Mesendoderm (in vitro differentiated cells): Measurements from ENCODE around the gene EPHB3.

Experiments used
- DNase-seq: peaks from one replicate; pipeline ENCODE4 v3.0.0; 2013
- H2AK5ac ChIP-seq: 2 replicates; pipeline ENCODE4 v1.6.1; 2013; ENCODE audit warnings: low read length, inconsistent platforms
- H2BK120ac ChIP-seq: 2 replicates; pipeline ENCODE4 v1.6.1; 2013; ENCODE audit warnings: low read depth, mild to moderate bottlenecking, low read length, moderate library complexity, mixed read lengths
- H2BK15ac ChIP-seq: replicated peaks from 2 replicates; pipeline ENCODE4 v1.6.1; 2013; ENCODE audit warnings: low read depth, mild to moderate bottlenecking, moderate library complexity
- H2BK5ac ChIP-seq: 2 replicates; pipeline ENCODE4 v1.6.1; 2013; ENCODE audit warnings: low read length, inconsistent platforms
- H3K18ac ChIP-seq: 2 replicates; pipeline ENCODE4 v1.6.1; 2013; ENCODE audit warnings: mild to moderate bottlenecking, low read length, mixed read lengths
- H3K23ac ChIP-seq: one replicate; pipeline ENCODE4 v1.6.1; 2013; ENCODE audit warnings: low read length
- H3K27ac ChIP-seq: 2 replicates; pipeline ENCODE4 v1.5.1; 2013; ENCODE audit warnings: low read depth, mild to moderate bottlenecking, inconsistent platforms, low read length, moderate library complexity
- H3K27me3 ChIP-seq: 2 replicates; pipeline ENCODE4 v1.6.1; 2013; ENCODE audit warnings: low read length, control low read depth, mild to moderate bottlenecking, inconsistent platforms; ENCODE audit not compliant: insufficient read depth, poor library complexity
- H3K36me3 ChIP-seq: 2 replicates; pipeline ENCODE4 v1.6.1; 2013; ENCODE audit warnings: low read length, inconsistent platforms; ENCODE audit not compliant: control insufficient read depth, insufficient read depth
- H3K4ac ChIP-seq: one replicate; pipeline ENCODE4 v1.6.1; 2013; ENCODE audit warnings: low read depth, mild to moderate bottlenecking, low read length, moderate library complexity
- H3K4me1 ChIP-seq: 2 replicates; pipeline ENCODE4 v1.6.1; 2013; ENCODE audit warnings: low read depth, low read length, inconsistent platforms; ENCODE audit not compliant: control insufficient read depth
- H3K4me2 ChIP-seq: 2 replicates; pipeline ENCODE4 v1.6.1; 2013; ENCODE audit warnings: low read length
- H3K4me3 ChIP-seq: 2 replicates; pipeline ENCODE4 v1.5.1; 2013; ENCODE audit warnings: mild to moderate bottlenecking, low read length
- H3K56ac ChIP-seq: one replicate; pipeline ENCODE4 v1.6.1; 2013; ENCODE audit warnings: low read length
- H3K79me1 ChIP-seq: 2 replicates; pipeline ENCODE4 v1.6.1; 2013; ENCODE audit warnings: low read length, inconsistent platforms
- H3K79me2 ChIP-seq: 2 replicates; pipeline ENCODE4 v1.6.1; 2013; ENCODE audit warnings: mild to moderate bottlenecking, low read length; ENCODE audit not compliant: control insufficient read depth, insufficient read depth
- H3K9ac ChIP-seq: 2 replicates; pipeline ENCODE4 v1.6.1; 2013; ENCODE audit warnings: low read length, inconsistent platforms
- H4K5ac ChIP-seq: one replicate; pipeline ENCODE4 v1.6.1; 2013; ENCODE audit warnings: low read length
- H4K8ac ChIP-seq: one replicate; pipeline ENCODE4 v1.6.1; 2013; ENCODE audit warnings: low read depth, mild to moderate bottlenecking, control low read depth, low read length, moderate library complexity
- WGBS: extraction: QIAGEN DNeasy Blood & Tissue Kit; methylation state at CpG from one replicate; pipeline ENCODE4 v1.1.7; 2013; ENCODE audit warnings: low lambda C conversion rate, missing lambda C conversion rate; ENCODE audit not compliant: insufficient coverage; ENCODE audit errors: extremely low coverage; 5-methylcytosine and 5-hydroxymethylcytosine counted together

Gene EPHB3

GRCh38 chr3:184602372-184603150 is 41.0 kb downstream of the EPHB3 start:
- Histone ChIP-seq H3K79me1 (no peaks in the 10 kb centered on the region), H3K9ac (peak overlapping the region; percentile 64), H3K36me3 (no peaks in the 10 kb centered on the region), H3K56ac (peak overlapping the region; percentile 81), H3K18ac (peak overlapping the region; percentile 91), H3K27ac (peak overlapping the region; percentile 16), H3K27me3 (no peaks in the 10 kb centered on the region), H3K79me2 (no peaks in the 10 kb centered on the region), H3K23ac (peak overlapping the region; percentile 75), H3K4me2 (peak overlapping the region; percentile 55), H2BK15ac (peak overlapping the region; percentile 60), H2AK5ac (peak overlapping the region; percentile 63), H3K4me1 (peaks cover 10% of the 10 kb centered on the region), H2BK120ac (peak overlapping the region; percentile 21), H4K8ac (no peak overlapping the region), H2BK5ac (peak overlapping the region; percentile 93), H3K4ac (peak overlapping the region; percentile 81), H3K4me3 (no peak overlapping the region), H4K5ac (no peak overlapping the region)
- no CpG with 5 or more reads among the region's 14 CpGs for WGBS
- peak; percentile 75 for DNase-seq

- Histone ChIP-seq H3K79me1 (no peaks in the 10 kb centered on the region), H3K27ac (peak overlapping the region; percentile 84), H3K23ac (peak overlapping the region; percentile 75), H2BK5ac (peak overlapping the region; percentile 93), H3K27me3 (no peaks in the 10 kb centered on the region), H3K18ac (peak overlapping the region; percentile 98), H3K4me2 (peak overlapping the region; percentile 68), H3K4me3 (no peak overlapping the region), H3K36me3 (no peaks in the 10 kb centered on the region), H3K79me2 (no peaks in the 10 kb centered on the region), H3K4me1 (peaks cover 12% of the 10 kb centered on the region), H2BK15ac (no peak overlapping the region), H4K8ac (no peak overlapping the region), H3K9ac (peak overlapping the region; percentile 82), H2AK5ac (peak overlapping the region; percentile 63), H4K5ac (no peak overlapping the region), H2BK120ac (peak overlapping the region; percentile 86), H3K4ac (peak overlapping the region; percentile 98), H3K56ac (peak overlapping the region; percentile 97)
- DNase-seq: peak; percentile 90
- no CpG with 5 or more reads among the region's 20 CpGs for WGBS
Observed at GRCh38 chr3:184603151-184604030, 41.8 kb downstream of the EPHB3 start.

- Histone ChIP-seq H2BK5ac (peak overlapping the region; percentile 77), H2AK5ac (no peak overlapping the region), H3K9ac (peak overlapping the region; percentile 82), H4K5ac (no peak overlapping the region), H3K27me3 (no peaks in the 10 kb centered on the region), H2BK15ac (no peak overlapping the region), H3K4me2 (peak overlapping the region; percentile 68), H3K79me1 (no peaks in the 10 kb centered on the region), H3K4me3 (no peak overlapping the region), H3K4ac (peak overlapping the region; percentile 98), H3K4me1 (peaks cover 14% of the 10 kb centered on the region), H3K18ac (peak overlapping the region; percentile 98), H3K56ac (peak overlapping the region; percentile 97), H4K8ac (peak overlapping the region; percentile 97), H3K23ac (peak overlapping the region; percentile 7), H3K27ac (peak overlapping the region; percentile 84), H2BK120ac (peak overlapping the region; percentile 86), H3K36me3 (no peaks in the 10 kb centered on the region), H3K79me2 (no peaks in the 10 kb centered on the region)
- peak; percentile 75 for DNase-seq
- WGBS: no CpG with 5 or more reads among the region's 56 CpGs
Observed at GRCh38 chr3:184604039-184604601, 42.5 kb downstream of the EPHB3 start.

DNA sequence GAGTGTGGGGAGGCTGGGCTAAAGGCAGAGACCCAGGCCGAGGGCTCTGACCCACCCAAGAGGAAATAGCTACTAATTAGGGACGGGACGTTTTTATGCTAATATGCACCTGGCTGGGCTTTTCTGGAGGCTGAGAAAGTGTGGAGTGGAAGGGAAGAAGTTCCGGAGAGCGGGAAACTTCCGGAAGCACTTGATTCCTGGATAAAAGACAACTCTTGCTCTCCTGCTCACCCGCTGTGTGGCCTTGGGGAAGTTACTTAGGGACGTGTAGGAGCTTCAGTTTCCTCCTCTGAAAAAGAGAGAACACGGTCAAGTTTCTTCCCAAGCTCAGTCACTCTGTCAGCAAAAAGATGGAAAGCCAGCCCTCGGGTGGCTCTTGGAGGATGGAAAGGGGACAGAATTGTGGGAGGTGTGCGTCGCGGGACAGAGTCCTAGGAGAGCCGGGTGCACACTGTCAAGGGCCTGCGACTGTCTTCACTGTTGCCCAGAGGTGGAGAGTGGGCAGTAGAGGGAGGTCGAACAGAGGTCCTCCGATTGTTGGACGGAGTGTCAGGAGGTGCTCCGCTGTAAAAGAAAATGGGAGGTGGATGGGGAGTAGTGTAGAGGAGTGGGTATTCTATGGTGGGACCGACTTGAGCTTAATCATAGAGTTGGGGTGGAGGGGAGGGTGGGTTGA is 43.2 kb downstream of the EPHB3 start:
- peak overlapping the region; percentile 18 for H2BK5ac ChIP-seq
- no peak overlapping the region for H3K4me3 ChIP-seq
- peak overlapping the region; percentile 97 for H3K56ac ChIP-seq
- peak overlapping the region; percentile 98 for H3K4ac ChIP-seq
- H2AK5ac ChIP-seq: no peak overlapping the region
- peak overlapping the region; percentile 29 for H3K9ac ChIP-seq
- H3K4me1 ChIP-seq: peaks cover 16% of the 10 kb centered on the region
- peak; percentile 94 for DNase-seq
- H3K79me1 ChIP-seq: no peaks in the 10 kb centered on the region
- no peak overlapping the region for H3K23ac ChIP-seq
- H3K36me3 ChIP-seq: no peaks in the 10 kb centered on the region
- H3K27ac ChIP-seq: peak overlapping the region; percentile 45
- no peaks in the 10 kb centered on the region for H3K79me2 ChIP-seq
- peak overlapping the region; percentile 10 for H3K4me2 ChIP-seq
- H4K5ac ChIP-seq: no peak overlapping the region
- peak overlapping the region; percentile 98 for H3K18ac ChIP-seq
- peak overlapping the region; percentile 86 for H2BK120ac ChIP-seq
- H4K8ac ChIP-seq: peak overlapping the region; percentile 97
- WGBS: no CpG with 5 or more reads among the region's 20 CpGs
- no peak overlapping the region for H2BK15ac ChIP-seq
- no peaks in the 10 kb centered on the region for H3K27me3 ChIP-seq

DNA sequence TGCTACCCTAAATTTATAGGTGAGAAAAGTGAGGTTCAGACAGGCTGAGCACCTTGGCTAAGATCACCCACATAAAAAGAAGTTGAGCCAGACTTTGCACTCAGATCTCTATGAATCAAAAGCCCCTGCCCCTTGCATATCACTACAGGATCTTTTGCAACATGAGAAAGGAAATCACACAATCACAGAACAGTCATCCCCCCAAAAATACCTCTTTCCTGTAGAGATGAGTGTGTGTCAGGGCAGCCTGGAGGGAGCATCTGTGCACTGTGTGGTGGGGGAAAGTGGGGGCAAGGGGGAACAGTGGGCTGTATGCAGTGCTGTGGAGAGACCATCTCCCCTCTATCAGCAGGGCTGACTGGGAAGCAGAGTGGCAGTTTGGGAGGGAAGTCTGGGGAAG is 46.6 kb downstream of the EPHB3 start:
- peak overlapping the region; percentile 19 for H3K9ac ChIP-seq
- DNase-seq: no peak

More for the DNA sequence above, 46.6 kb downstream of the EPHB3 start:
- Histone ChIP-seq H3K36me3 (no peaks in the 10 kb centered on the region), H2BK120ac (no peak overlapping the region), H4K8ac (no peak overlapping the region), H3K27me3 (no peaks in the 10 kb centered on the region), H3K79me2 (no peaks in the 10 kb centered on the region), H3K23ac (no peak overlapping the region), H3K4ac (no peak overlapping the region), H3K4me3 (no peak overlapping the region), H2BK15ac (no peak overlapping the region), H3K4me2 (no peak overlapping the region), H3K4me1 (peaks cover 21% of the 10 kb centered on the region), H3K56ac (peak overlapping the region; percentile 69), H3K79me1 (no peaks in the 10 kb centered on the region), H2AK5ac (peak overlapping the region; percentile 28), H4K5ac (no peak overlapping the region), H3K18ac (no peak overlapping the region), H3K27ac (no peak overlapping the region), H2BK5ac (peak overlapping the region; percentile 60)
